ENCODE results near the gene RNF212. TPM values are rescaled to one million over a fixed set of nuclear protein-coding genes. Genes with fewer than 3 reads are reported as not detected.

RNF212 gene
- total RNA-seq, 1 donor from 2014 or later = 7.9 TPM

DNA sequence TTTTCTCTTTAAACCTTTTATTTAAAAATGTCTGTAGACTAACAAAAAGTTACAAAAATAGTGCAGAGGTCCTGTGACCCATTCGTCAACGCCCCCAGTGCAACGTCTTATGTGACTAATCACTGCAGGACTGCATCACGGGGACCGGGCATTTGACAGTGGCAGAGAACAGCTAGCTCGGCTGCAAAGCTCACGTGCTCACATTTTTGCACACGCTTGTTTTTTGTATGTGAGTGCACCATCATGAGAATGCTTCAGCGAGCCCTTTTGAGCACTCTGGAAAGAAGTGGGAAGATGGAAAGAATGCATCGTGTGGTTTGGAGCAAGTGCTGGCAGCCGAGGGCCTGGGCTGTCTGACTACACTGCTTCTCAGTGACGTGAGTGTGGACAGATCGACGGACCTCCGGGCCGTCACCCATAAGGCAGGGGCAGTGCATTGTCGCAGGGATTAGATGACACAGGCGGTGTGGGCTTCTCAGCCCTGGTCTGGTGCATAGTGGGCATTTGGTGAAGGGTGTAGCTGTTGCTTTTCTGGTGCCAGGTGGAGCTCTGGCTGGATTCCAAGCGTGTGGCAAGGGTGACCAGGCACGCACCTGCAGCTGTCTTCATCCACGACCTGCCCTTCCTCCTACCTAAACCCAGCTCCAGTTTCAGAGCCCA lies 41.3 kb upstream of the RNF212 start:
- Histone ChIP-seq H3K27ac (peak overlapping the region; percentile 44), H3K36me3 (no peaks in the 10 kb centered on the region), H3K9me3 (peaks cover 7% of the 10 kb centered on the region), H3K27me3 (no peaks in the 10 kb centered on the region), H3K4me3 (no peak overlapping the region), H3K4me1 (peaks cover 6% of the 10 kb centered on the region)
- intact Hi-C loops (cut with DNase I) = no loop called here
- TF ChIP-seq POLR2AphosphoS5 (IDR thresholded peaks at IDR 0.05; ENCODE audit: insufficient read depth in 1 of 2, low read depth in 1 of 2) (no peak), POLR2A (IDR thresholded peaks at IDR 0.05) (no peak)
- TF ChIP-seq, protein P1, sequence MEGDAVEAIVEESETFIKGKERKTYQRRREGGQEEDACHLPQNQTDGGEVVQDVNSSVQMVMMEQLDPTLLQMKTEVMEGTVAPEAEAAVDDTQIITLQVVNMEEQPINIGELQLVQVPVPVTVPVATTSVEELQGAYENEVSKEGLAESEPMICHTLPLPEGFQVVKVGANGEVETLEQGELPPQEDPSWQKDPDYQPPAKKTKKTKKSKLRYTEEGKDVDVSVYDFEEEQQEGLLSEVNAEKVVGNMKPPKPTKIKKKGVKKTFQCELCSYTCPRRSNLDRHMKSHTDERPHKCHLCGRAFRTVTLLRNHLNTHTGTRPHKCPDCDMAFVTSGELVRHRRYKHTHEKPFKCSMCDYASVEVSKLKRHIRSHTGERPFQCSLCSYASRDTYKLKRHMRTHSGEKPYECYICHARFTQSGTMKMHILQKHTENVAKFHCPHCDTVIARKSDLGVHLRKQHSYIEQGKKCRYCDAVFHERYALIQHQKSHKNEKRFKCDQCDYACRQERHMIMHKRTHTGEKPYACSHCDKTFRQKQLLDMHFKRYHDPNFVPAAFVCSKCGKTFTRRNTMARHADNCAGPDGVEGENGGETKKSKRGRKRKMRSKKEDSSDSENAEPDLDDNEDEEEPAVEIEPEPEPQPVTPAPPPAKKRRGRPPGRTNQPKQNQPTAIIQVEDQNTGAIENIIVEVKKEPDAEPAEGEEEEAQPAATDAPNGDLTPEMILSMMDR (IDR thresholded peaks at IDR 0.05) = no peak
- no peak for DNase-seq (ENCODE audit: extremely low spot score in 2 of 2)

DNA sequence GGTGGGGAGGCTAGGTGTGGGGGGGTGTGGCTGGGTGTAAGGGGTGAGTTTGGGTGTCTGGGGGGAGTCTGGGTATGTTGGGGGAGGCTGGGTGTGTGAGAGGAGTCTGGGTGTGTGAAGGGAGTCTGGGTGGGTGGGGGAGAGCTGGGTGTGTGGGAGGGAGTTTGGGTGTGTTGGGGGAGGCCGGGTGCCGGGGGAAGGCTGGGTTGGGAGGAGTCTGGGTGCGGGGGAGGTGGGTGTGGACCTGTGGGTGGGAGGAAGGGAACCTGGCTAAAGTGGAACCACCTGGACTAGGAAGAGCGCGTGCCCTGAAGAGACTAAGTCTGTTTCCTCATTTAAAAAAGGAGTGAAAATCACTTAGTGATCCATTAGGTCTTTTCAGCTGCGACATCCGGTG lies 40.8 kb upstream of the RNF212 start:
- H3K27ac ChIP-seq = peak overlapping the region; percentile 44
- H3K4me3 ChIP-seq = no peak overlapping the region
- H3K4me1 ChIP-seq = peaks cover 6% of the 10 kb centered on the region
- H3K36me3 ChIP-seq = no peaks in the 10 kb centered on the region
- intact Hi-C loops (cut with DNase I) = no loop called here
- H3K9me3 ChIP-seq = peaks cover 7% of the 10 kb centered on the region
- DNase-seq (ENCODE audit: extremely low spot score in 2 of 2) = no peak
- no peaks in the 10 kb centered on the region for H3K27me3 ChIP-seq
- TF ChIP-seq POLR2A (IDR thresholded peaks at IDR 0.05) (no peak), POLR2AphosphoS5 (IDR thresholded peaks at IDR 0.05; ENCODE audit: insufficient read depth in 1 of 2, low read depth in 1 of 2) (no peak)
- TF ChIP-seq, protein P1 (IDR thresholded peaks at IDR 0.05) = no peak

DNA sequence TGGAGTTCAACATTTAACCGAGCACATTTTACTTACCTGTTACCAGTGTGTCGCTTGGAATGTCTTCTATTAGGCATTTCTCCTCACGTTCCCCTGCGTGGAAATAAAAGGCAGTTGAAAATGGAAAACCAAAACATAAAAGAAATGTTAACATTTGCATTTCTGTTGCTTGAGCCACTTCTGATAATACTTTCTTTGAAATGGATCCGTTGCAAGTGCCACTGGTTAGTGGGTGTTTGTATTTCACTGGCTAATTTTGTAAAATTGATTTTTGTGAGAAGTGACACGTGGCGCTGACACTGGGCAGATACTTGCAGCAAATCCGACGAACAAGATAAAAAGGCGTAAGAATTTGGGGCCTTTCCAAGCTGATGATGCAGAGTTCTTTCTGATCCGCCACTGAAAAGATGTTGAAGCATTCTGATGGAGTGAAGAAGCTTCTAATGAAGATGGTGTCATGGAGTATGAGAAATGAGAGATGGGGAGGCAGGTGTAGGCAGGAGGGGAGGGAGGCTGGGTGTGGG lies 40.3 kb upstream of the RNF212 start:
- DNase-seq (ENCODE audit: extremely low spot score in 2 of 2) = no peak
- TF ChIP-seq, protein P1 (IDR thresholded peaks at IDR 0.05) = no peak
- no peak for TF ChIP-seq POLR2A (IDR thresholded peaks at IDR 0.05)
- TF ChIP-seq POLR2AphosphoS5 (IDR thresholded peaks at IDR 0.05; ENCODE audit: insufficient read depth in 1 of 2, low read depth in 1 of 2) = no peak
- Histone ChIP-seq H3K4me3 (no peak overlapping the region), H3K27me3 (no peaks in the 10 kb centered on the region), H3K9me3 (peaks cover 7% of the 10 kb centered on the region), H3K4me1 (peaks cover 6% of the 10 kb centered on the region), H3K27ac (no peak overlapping the region), H3K36me3 (no peaks in the 10 kb centered on the region)
- intact Hi-C loops (cut with DNase I) = no loop called here

DNA sequence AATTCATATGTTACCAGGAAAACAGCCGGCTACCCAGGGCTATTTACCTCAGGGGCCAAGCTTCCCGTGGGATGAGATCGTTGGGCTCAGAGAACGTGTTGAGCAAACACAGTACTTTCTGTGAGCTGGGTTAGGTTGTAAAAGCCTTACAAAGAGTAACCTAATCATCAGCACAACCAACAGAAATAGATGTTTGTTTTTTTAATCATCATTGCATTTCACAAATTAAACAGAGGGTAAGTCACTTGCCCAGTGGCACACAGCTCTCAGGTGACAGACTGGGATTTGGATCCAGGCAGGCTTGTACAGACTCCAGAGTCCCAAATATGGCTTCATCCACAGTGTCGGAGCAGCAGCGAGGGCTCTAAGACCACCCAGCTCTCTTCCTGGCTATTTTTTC lies 38.9 kb upstream of the RNF212 start:
- no peak overlapping the region for H3K27ac ChIP-seq
- H3K36me3 ChIP-seq = no peaks in the 10 kb centered on the region
- intact Hi-C loops (cut with DNase I) = no loop called here
- no peak for DNase-seq (ENCODE audit: extremely low spot score in 2 of 2)
- no peaks in the 10 kb centered on the region for H3K27me3 ChIP-seq
- TF ChIP-seq POLR2A (IDR thresholded peaks at IDR 0.05) (no peak), POLR2AphosphoS5 (IDR thresholded peaks at IDR 0.05; ENCODE audit: insufficient read depth in 1 of 2, low read depth in 1 of 2) (no peak)
- TF ChIP-seq, protein P1 (IDR thresholded peaks at IDR 0.05) = no peak
- no peak overlapping the region for H3K4me3 ChIP-seq
- peaks cover 6% of the 10 kb centered on the region for H3K4me1 ChIP-seq
- H3K9me3 ChIP-seq = no peaks in the 10 kb centered on the region

DNA sequence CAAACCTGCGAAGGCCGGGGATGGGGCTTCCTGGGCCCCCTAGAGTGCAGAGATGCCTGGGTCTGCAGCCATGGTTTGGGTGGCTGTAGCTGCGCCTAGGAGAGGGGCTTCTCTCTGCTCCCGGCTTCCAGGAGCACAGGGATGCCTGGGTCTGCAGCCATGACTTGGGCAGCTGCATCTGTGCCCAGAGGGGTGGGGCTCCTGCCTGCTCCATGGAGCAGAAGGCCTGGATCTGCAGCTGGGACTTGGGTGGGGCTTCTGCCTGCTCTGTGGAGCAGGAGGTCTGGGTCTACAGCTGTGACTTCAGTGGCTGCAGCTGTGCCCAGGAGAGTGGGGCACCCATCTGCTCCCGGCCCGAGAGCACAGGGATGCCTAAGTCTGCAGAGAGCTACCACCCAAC lies 38.2 kb upstream of the RNF212 start:
- no peaks in the 10 kb centered on the region for H3K27me3 ChIP-seq
- H3K27ac ChIP-seq = no peak overlapping the region
- H3K4me3 ChIP-seq = no peak overlapping the region
- DNase-seq (ENCODE audit: extremely low spot score in 2 of 2) = no peak
- intact Hi-C loops (cut with DNase I) = no loop called here
- H3K36me3 ChIP-seq = no peaks in the 10 kb centered on the region
- H3K9me3 ChIP-seq = no peaks in the 10 kb centered on the region
- H3K4me1 ChIP-seq = peaks cover 6% of the 10 kb centered on the region
- TF ChIP-seq POLR2A (IDR thresholded peaks at IDR 0.05) (no peak), POLR2AphosphoS5 (IDR thresholded peaks at IDR 0.05; ENCODE audit: insufficient read depth in 1 of 2, low read depth in 1 of 2) (no peak)
- TF ChIP-seq, protein P1 (IDR thresholded peaks at IDR 0.05) = no peak
